ENCODE measurements around the gene MESP2.

Gene MESP2

DNA sequence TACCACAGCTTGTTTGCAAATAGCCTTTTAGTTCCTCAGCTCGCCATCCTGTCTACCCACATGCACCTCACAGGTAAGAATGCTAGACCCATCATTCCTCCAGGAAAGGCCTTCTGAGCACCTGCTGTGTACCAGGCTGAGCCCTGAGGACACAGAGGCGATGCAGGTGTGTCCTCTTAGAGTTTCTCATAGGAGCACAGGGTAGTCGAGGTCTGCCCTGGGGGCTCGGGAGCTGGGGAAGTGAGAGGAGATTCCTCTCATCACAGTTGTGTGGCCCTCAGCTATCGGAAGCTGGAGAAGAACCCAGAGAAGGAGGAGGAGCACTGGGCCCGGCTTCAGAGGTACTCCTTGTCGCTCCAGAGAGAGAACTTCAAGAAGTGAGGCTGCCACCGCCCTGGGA is 33.1 kb upstream of the MESP2 start:
- TF ChIP-seq, protein P1, sequence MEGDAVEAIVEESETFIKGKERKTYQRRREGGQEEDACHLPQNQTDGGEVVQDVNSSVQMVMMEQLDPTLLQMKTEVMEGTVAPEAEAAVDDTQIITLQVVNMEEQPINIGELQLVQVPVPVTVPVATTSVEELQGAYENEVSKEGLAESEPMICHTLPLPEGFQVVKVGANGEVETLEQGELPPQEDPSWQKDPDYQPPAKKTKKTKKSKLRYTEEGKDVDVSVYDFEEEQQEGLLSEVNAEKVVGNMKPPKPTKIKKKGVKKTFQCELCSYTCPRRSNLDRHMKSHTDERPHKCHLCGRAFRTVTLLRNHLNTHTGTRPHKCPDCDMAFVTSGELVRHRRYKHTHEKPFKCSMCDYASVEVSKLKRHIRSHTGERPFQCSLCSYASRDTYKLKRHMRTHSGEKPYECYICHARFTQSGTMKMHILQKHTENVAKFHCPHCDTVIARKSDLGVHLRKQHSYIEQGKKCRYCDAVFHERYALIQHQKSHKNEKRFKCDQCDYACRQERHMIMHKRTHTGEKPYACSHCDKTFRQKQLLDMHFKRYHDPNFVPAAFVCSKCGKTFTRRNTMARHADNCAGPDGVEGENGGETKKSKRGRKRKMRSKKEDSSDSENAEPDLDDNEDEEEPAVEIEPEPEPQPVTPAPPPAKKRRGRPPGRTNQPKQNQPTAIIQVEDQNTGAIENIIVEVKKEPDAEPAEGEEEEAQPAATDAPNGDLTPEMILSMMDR (IDR thresholded peaks at IDR 0.05), result no peak
- no peak overlapping the region for H3K4me3 ChIP-seq
- DNase-seq (ENCODE audit: low spot score), result no peak
- H3K27ac ChIP-seq, result no peak overlapping the region

DNA sequence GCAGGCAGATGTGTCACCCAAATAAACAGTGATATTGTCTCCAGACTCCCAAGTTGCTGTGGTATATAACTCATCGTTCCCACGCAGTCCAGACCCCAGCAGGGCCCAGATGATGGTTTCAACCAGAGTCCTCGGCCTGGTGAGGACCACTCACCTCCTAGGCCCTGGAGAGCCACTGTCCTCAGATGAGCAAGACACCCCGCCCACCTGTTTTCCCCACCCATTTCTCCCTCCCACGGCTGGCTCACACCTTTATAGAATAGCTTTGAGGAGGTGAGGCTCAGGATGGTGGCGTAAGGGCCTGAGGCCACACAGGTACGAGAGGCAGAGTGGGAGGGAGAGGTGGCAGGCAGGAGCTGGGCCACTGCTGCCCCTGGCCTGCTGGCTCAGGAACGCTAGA is 32.5 kb upstream of the MESP2 start:
- no peak for DNase-seq (ENCODE audit: low spot score)

DNA sequence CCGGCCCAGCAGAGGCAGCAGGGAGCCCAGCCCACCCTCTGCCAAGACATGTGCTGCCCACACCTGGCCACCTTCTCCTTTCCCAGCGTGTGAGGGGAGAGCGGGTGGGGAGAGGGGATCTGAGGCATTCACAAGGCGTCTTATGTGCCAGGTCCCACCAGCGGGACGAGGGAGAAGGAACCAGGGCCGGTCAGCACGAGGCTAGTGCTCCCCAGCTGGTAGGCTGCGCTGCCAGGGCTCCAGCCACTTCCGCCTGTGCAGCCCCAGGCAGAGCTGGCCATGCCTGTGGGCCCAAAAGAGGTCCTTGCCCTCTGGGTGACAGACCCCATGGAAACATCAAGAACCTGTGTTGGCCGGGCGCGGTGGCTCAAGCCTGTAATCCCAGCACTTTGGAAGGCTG is 31.0 kb upstream of the MESP2 start:
- H3K27ac ChIP-seq, result no peak overlapping the region
- no peak for DNase-seq (ENCODE audit: low spot score)
- H3K4me3 ChIP-seq, result no peak overlapping the region
- TF ChIP-seq, protein P1 (IDR thresholded peaks at IDR 0.05), result no peak

More for the DNA sequence above, 32.5 kb upstream of the MESP2 start:
- Histone ChIP-seq H3K27ac (no peak overlapping the region), H3K4me3 (no peak overlapping the region)
- TF ChIP-seq, protein P1 (IDR thresholded peaks at IDR 0.05), result no peak

DNA sequence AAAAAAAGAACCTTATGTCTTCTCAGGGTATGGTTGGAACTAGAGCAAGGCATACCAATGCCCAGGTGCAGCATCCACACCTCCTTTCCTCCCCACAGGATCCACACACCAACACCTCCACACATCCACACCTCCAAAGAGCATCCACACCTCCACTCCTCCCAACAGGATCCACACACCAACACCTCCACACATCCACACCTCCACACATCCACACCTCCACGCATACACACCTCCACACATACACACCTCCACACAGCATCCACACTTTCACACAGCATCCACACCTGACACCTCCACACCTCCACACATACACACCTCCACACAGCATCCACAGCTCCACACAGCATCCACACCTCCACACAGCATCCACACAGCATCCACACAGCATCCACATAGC is 30.4 kb upstream of the MESP2 start:
- no peak overlapping the region for H3K4me3 ChIP-seq
- TF ChIP-seq, protein P1 (IDR thresholded peaks at IDR 0.05), result no peak

DNA sequence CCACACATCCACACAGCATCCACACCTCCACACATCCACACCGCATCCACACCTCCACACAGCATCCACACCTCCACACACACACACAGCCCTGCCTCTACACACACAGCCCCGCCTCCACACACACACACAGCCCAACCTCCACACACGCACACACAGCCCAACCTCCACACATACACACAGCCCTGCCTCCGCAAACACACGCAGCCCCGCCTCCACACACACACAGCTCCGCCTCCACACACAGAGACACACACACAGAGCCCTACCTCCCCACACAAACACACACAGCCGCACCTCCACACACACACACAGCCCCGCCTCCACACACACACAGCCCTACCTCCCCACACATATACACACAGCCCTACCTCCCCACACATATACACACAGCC is 29.7 kb upstream of the MESP2 start:
- no peak overlapping the region for H3K27ac ChIP-seq
- TF ChIP-seq, protein P1 (IDR thresholded peaks at IDR 0.05), result no peak
- no peak overlapping the region for H3K4me3 ChIP-seq
- no peak for DNase-seq (ENCODE audit: low spot score)

More for the DNA sequence above, 30.4 kb upstream of the MESP2 start:
- no peak for DNase-seq (ENCODE audit: low spot score)
- no peak overlapping the region for H3K27ac ChIP-seq

DNA sequence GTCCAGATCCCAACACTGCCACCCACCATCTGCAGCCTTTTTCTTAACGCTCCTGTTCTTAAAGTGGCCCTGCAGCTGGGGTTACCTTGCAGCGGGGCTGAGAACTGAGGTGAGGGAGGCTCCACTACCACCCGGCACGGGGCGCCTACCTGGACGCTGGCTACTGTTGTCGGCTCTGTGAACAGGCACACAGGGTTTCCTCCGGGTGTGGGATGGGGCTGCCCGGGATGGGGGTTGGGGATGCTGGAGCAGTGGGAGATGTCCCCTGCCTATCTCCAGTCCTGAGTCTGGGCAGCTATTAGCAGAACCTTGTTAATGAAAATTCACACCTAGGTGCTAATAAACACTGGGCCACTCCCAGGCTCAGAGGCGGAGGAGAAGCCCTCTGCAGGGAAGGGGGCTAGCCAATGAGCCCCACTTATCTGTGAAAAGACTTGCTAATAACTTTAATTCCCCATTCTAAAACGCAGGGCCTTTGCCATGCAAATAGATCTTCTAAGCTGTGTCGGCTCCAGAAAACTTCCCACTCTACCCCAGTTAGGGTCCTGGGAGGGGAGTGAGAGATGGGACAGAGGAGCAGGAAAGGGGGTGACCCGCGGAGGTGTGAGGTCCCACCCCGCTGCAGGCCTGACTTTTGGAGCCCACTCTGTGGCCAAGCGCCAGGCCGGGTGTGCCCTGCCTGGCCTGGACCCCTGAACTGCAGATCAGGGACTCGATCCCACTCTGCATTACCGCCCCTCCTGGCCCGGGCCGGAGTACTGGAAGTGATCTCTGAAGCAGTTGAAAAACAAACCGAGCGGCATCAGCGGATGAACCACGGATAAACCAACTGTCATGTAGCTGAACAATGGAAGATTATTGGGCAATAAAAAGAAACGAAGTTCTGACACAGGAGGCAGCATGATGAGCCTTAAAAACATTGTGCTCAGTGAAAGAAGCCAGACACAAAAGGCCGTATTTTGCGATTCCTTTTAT is 28.1 kb upstream of the MESP2 start:
- no peak for DNase-seq (ENCODE audit: low spot score)
- no peak overlapping the region for H3K27ac ChIP-seq
- no peak overlapping the region for H3K4me3 ChIP-seq
- TF ChIP-seq, protein P1 (IDR thresholded peaks at IDR 0.05), result no peak

DNA sequence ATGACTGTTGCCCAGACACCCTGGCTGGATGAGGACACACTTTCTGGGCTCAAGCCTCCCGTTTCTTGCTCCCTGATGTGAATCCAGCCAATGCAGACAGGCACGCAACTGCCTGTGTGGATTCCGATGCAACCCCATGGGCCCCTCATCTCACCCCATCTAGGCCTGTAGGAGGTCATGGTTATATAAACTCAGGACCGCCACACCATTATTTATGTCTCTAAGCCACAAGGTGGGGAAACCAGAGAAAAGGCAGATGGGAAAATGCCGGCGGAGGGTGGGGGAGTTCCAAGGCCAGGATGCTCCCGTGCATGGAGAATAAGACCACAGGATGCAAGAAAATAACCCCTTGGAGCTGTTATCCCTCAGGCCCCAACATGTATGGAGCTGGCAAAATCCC is 27.1 kb upstream of the MESP2 start:
- TF ChIP-seq, protein P1 (IDR thresholded peaks at IDR 0.05), result no peak
- no peak for DNase-seq (ENCODE audit: low spot score)
- Histone ChIP-seq H3K4me3 (no peak overlapping the region), H3K27ac (no peak overlapping the region)

All from coronary artery (tissue), 2 donors.